OCI-LY7 (cell line): ENCODE measurements around the gene SEMA7A.

Experiments
- EZH2phosphoT487 ChIP-seq: fragments of 200-600 bp; sonication (generic); IDR thresholded peaks from 2 replicates; pipeline ENCODE4 v1.6.1; 2018; ENCODE audit warnings: low read depth, borderline replicate concordance, mild to moderate bottlenecking, mixed run types, antibody characterized with exemption, low read length, moderate library complexity, mixed read lengths
- TF ChIP-seq, protein P1 (sequence below): fragments of 200-600 bp; sonication (generic); conservative IDR thresholded peaks from 2 replicates; pipeline ENCODE4 v1.5.1; 2014; ENCODE audit warnings: mild to moderate bottlenecking, antibody characterized with exemption, low read length, moderate library complexity, mixed read lengths

DNA sequence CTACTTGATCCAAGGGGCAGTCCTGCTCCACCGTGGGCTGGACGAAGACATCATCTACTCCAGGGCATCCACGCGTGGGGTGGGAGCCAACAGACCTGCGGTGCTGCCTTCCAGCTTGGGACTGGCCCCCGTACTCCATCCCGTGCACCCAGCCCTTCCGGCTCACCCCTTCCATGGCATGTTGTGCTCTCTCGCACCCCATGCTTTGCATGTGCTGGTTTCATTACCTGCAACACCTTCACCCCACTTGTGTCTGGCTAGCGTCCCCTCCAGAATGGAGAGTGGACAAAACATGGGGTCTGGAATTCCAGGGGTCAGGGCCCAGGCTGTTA lies 30.2 kb downstream of the SEMA7A start:
- TF ChIP-seq, protein P1, sequence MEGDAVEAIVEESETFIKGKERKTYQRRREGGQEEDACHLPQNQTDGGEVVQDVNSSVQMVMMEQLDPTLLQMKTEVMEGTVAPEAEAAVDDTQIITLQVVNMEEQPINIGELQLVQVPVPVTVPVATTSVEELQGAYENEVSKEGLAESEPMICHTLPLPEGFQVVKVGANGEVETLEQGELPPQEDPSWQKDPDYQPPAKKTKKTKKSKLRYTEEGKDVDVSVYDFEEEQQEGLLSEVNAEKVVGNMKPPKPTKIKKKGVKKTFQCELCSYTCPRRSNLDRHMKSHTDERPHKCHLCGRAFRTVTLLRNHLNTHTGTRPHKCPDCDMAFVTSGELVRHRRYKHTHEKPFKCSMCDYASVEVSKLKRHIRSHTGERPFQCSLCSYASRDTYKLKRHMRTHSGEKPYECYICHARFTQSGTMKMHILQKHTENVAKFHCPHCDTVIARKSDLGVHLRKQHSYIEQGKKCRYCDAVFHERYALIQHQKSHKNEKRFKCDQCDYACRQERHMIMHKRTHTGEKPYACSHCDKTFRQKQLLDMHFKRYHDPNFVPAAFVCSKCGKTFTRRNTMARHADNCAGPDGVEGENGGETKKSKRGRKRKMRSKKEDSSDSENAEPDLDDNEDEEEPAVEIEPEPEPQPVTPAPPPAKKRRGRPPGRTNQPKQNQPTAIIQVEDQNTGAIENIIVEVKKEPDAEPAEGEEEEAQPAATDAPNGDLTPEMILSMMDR, result no peak
- no peak for TF ChIP-seq EZH2phosphoT487
